Measurements from ENCODE around the gene MVB12A.

MVB12A gene

DNA sequence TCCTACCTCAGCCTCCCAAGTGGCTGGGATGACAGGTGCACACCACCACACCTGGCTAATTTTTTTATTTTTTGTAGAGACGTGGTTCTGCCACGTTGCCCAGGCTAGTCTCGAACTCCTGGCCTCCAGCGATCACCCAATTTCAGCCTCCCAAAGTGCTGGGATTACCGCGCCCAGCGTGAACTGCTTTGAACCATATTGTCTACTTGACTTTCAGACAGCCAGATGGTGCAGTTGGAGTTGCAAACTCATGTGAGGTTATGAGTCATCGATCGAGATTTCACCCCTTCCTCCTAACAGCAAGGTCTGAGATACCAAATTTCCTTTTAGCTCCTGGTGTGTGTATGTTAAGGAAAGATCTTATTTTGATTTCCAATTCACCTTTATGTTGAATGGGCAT, 53.2 kb downstream of the MVB12A start:
- DNase-seq (ENCODE audit: low read depth): no peak
